ENCODE results near the gene CD164. TPM values are rescaled to one million over a fixed set of nuclear protein-coding genes. Genes with fewer than 3 reads are reported as not detected.

Gene CD164
- total and polyA plus RNA-seq, 8 donors = 266 to 314 (median 283) TPM

- Histone ChIP-seq H3K36me3 (no peaks in the 10 kb centered on the region), H3K9me3 (no peaks in the 10 kb centered on the region), H3K27ac (no peak overlapping the region), H3K27me3 (no peaks in the 10 kb centered on the region), H3K4me3 (no peak overlapping the region), H3K4me1 (no peaks in the 10 kb centered on the region)
- ATAC-seq (peak; percentile 68), DNase-seq (peak in 1 of 4 donors; percentile 27)
- intact Hi-C loops (cut with DNase I) = no loop called here
- peak in 1 of 2 donors; percentile 21 for TF ChIP-seq CTCF (IDR thresholded peaks at IDR 0.05)
These were observed 14.8 kb upstream of the CD164 start for GRCh38 chr6:109397020-109397419.

GRCh38 chr6:109396046-109396718 is 13.9 kb upstream of the CD164 start:
- H3K27me3 ChIP-seq = no peaks in the 10 kb centered on the region
- TF ChIP-seq CTCF (IDR thresholded peaks at IDR 0.05) = no peak
- H3K9me3 ChIP-seq = no peaks in the 10 kb centered on the region
- DNase-seq (no peak), ATAC-seq (no peak)
- H3K4me3 ChIP-seq = no peak overlapping the region
- H3K36me3 ChIP-seq = no peaks in the 10 kb centered on the region
- H3K4me1 ChIP-seq = no peaks in the 10 kb centered on the region
- no peak overlapping the region for H3K27ac ChIP-seq
- intact Hi-C loops (cut with DNase I) = no loop called here

- peaks cover 0 to 8% of the 10 kb centered on the region in 2 donors for H3K4me1 ChIP-seq
- peak; percentile 19 for ATAC-seq
- DNase-seq = no peak
- no peak for TF ChIP-seq CTCF (IDR thresholded peaks at IDR 0.05)
- H3K27me3 ChIP-seq = no peaks in the 10 kb centered on the region
- intact Hi-C loops (cut with DNase I) = no loop called here
- H3K27ac ChIP-seq = no peak overlapping the region
- H3K9me3 ChIP-seq = no peaks in the 10 kb centered on the region
- no peak overlapping the region for H3K4me3 ChIP-seq
- no peaks in the 10 kb centered on the region for H3K36me3 ChIP-seq
These were observed 11.6 kb upstream of the CD164 start for GRCh38 chr6:109393886-109394281.

- intact Hi-C loops (cut with DNase I) = no loop called here
- TF ChIP-seq CTCF (IDR thresholded peaks at IDR 0.05) = no peak
- DNase-seq (no peak), ATAC-seq (no peak)
- H3K27me3 ChIP-seq = no peaks in the 10 kb centered on the region
- no peaks in the 10 kb centered on the region for H3K36me3 ChIP-seq
- H3K9me3 ChIP-seq = no peaks in the 10 kb centered on the region
- H3K4me1 ChIP-seq = peaks cover 0 to 8% of the 10 kb centered on the region in 2 donors
- H3K4me3 ChIP-seq = no peak overlapping the region
- H3K27ac ChIP-seq = no peak overlapping the region
These were observed 11.1 kb upstream of the CD164 start for GRCh38 chr6:109393157-109393885.

- Histone ChIP-seq H3K27ac (no peak overlapping the region), H3K4me3 (no peak overlapping the region), H3K4me1 (peaks cover under 1 to 16% of the 10 kb centered on the region in 2 donors), H3K36me3 (no peaks in the 10 kb centered on the region), H3K9me3 (no peaks in the 10 kb centered on the region), H3K27me3 (no peaks in the 10 kb centered on the region)
- DNase-seq (no peak), ATAC-seq (no peak)
- intact Hi-C loops (cut with DNase I) = loop anchor here in 1 of 2 donors (10.0 kb wide), 1 partner anchor 205 kb away; no protein-coding TSS in a partner anchor
- TF ChIP-seq CTCF (IDR thresholded peaks at IDR 0.05) = no peak
These were observed 7.5 kb upstream of the CD164 start for GRCh38 chr6:109389650-109390274.
